OCI-LY1 (cell line): ENCODE results near the gene IQCM.

ENCODE experiments used
- H2AFZ ChIP-seq: fragments of 200-600 bp; sonication (generic), shearing (Covaris generic); 2 replicates; pipeline ENCODE4 v1.6.0; 2014; ENCODE audit warnings: antibody characterized with exemption, mild to moderate bottlenecking, low read length
- H3F3A ChIP-seq: fragments of 200-600 bp; sonication (generic), shearing (Covaris generic); 2 replicates; pipeline ENCODE4 v1.6.0; 2014; ENCODE audit warnings: mild to moderate bottlenecking, antibody characterized with exemption, low read length, moderate library complexity; ENCODE audit not compliant: insufficient read depth
- H3K27ac ChIP-seq: fragments of 200-600 bp; sonication (generic); 2 replicates; pipeline ENCODE4 v1.5.1; 2014; ENCODE audit warnings: low read length, mixed run types, mild to moderate bottlenecking, low read depth; ENCODE audit not compliant: poor library complexity, severe bottlenecking
- H3K27me3 ChIP-seq: fragments of 200-600 bp; sonication (generic); 2 replicates; pipeline ENCODE4 v1.6.0; 2014; ENCODE audit warnings: antibody characterized with exemption, mild to moderate bottlenecking, low read length, moderate library complexity; ENCODE audit not compliant: insufficient read depth
- H3K36me3 ChIP-seq: fragments of 200-600 bp; sonication (generic); 2 replicates; pipeline ENCODE4 v1.6.1; 2014; ENCODE audit warnings: mild to moderate bottlenecking, antibody characterized with exemption, low read length, moderate library complexity, mixed read lengths; ENCODE audit not compliant: insufficient read depth
- H3K4me1 ChIP-seq: fragments of 200-600 bp; sonication (generic); 2 replicates; pipeline ENCODE4 v1.5.1; 2014; ENCODE audit warnings: mild to moderate bottlenecking, low read length, moderate library complexity; ENCODE audit not compliant: insufficient read depth, severe bottlenecking
- H3K4me2 ChIP-seq: fragments of 200-600 bp; sonication (generic), shearing (Covaris generic); 2 replicates; pipeline ENCODE4 v1.6.1; 2014; ENCODE audit warnings: low read length
- H3K4me3 ChIP-seq: fragments of 200-600 bp; sonication (generic); 2 replicates; pipeline ENCODE4 v1.5.1; 2014; ENCODE audit warnings: low read length, low read depth, mild to moderate bottlenecking, mixed read lengths; ENCODE audit not compliant: poor library complexity, severe bottlenecking
- H3K79me2 ChIP-seq: fragments of 200-600 bp; shearing (Covaris generic); 2 replicates; pipeline ENCODE4 v1.6.1; 2016; ENCODE audit warnings: mixed run types, low read length, mixed read lengths; ENCODE audit not compliant: insufficient read depth
- H3K9ac ChIP-seq: fragments of 200-600 bp; sonication (generic), shearing (Covaris generic); 2 replicates; pipeline ENCODE4 v1.6.1; 2014; ENCODE audit warnings: mild to moderate bottlenecking, low read length, mixed read lengths
- H3K9me2 ChIP-seq: fragments of 200-600 bp; sonication (generic), shearing (Covaris generic); 2 replicates; pipeline ENCODE4 v1.6.1; 2014; ENCODE audit warnings: low read depth, mild to moderate bottlenecking, low read length, mixed read lengths
- H3K9me3 ChIP-seq: fragments of 200-600 bp; shearing (Covaris generic); 2 replicates; pipeline ENCODE4 v1.6.1; 2014; ENCODE audit warnings: low read length, mixed read lengths
- H4K20me1 ChIP-seq: fragments of 200-600 bp; sonication (generic), shearing (Covaris generic); 2 replicates; pipeline ENCODE4 v1.6.0; 2016; ENCODE audit warnings: mild to moderate bottlenecking, low read length; ENCODE audit not compliant: insufficient read depth
- CTCF ChIP-seq: fragments of 200-600 bp; sonication (generic), shearing (Covaris generic); IDR thresholded peaks from 2 replicates; pipeline ENCODE4 v1.5.1; 2017; ENCODE audit warnings: mild to moderate bottlenecking, antibody characterized with exemption, low read length, moderate library complexity, mixed read lengths
- EZH2 ChIP-seq: fragments of 200-600 bp; sonication (generic), shearing (Covaris generic); IDR thresholded peaks from 2 replicates; pipeline ENCODE4 v1.8.0; 2017; ENCODE audit warnings: borderline replicate concordance, mixed run types, mild to moderate bottlenecking, antibody characterized with exemption, low read length, moderate library complexity, mixed read lengths

Gene IQCM

GRCh38 chr4:149306537-149306936 is 509.1 kb downstream of the IQCM start:
- H3K79me2 ChIP-seq = no peaks in the 10 kb centered on the region
- TF ChIP-seq CTCF (no peak), EZH2 (no peak)
- H3K9me2 ChIP-seq = no peaks in the 10 kb centered on the region
- no peaks in the 10 kb centered on the region for H4K20me1 ChIP-seq
- H3K9ac ChIP-seq = no peak overlapping the region
- H3K27me3 ChIP-seq = no peaks in the 10 kb centered on the region
- H3K4me2 ChIP-seq = no peak overlapping the region
- no peak overlapping the region for H2AFZ ChIP-seq
- no peak overlapping the region for H3K4me3 ChIP-seq
- H3K36me3 ChIP-seq = no peaks in the 10 kb centered on the region
- no peak overlapping the region for H3K27ac ChIP-seq
- no peaks in the 10 kb centered on the region for H3K9me3 ChIP-seq
- H3K4me1 ChIP-seq = no peaks in the 10 kb centered on the region
- no peaks in the 10 kb centered on the region for H3F3A ChIP-seq
